Activated naive CD4-positive, alpha-beta T cell treated with Interleukin-2 at 50 U/mL for 16 hours (primary cell): Measurements from ENCODE around the gene CCDC73.
A peak's percentile ranks its signal among the peaks of the same experiment; 100 is the strongest.

Experiments used
- DNase-seq: peaks from one replicate; pipeline ENCODE4 v3.0.0-alpha.2; 2020

Gene CCDC73

DNA sequence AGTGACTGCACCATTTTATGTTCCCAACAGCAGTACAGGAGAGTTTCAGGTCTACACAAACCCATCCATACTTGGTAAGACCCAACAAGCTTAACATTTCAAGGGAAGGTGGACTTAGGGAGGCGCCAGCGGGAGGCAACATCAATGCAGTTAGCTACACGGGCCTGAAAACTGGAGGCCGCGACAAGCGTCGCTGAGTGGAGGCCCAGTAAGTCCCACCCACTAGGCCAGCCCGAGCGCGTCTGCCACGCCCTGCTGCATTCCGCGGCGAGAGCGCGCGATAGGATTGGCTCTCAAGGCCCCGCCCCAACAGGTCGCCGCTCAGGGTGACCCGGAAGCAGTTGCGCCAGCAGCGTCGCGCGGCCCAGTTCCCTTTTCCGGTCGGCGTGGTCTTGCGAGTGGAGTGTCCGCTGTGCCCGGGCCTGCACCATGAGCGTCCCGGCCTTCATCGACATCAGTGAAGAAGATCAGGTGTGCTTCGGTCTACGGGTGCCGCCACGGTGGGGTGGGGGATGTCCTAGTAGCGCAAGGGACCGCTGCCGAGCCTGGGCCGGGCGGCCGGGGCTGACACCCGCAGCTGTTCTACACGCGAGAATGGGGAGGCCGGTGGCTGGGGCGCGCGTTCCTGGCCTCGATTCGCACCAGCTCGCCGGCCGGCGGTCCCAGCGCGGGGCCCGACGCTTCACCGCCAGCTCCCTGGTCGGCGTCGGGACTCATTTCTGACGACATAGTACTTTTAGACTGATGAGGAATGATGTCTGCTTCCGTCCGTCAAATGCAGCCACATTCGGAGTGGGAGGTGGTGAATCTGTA lies 210.8 kb downstream of the CCDC73 start, which contains the start of gene EIF3M:
TSS of gene EIF3M (plus strand) at position 373 of the 813 bp plus-strand sequence. CDS start at position 430, 57 bp downstream.
- peak; percentile 97 for DNase-seq

DNA sequence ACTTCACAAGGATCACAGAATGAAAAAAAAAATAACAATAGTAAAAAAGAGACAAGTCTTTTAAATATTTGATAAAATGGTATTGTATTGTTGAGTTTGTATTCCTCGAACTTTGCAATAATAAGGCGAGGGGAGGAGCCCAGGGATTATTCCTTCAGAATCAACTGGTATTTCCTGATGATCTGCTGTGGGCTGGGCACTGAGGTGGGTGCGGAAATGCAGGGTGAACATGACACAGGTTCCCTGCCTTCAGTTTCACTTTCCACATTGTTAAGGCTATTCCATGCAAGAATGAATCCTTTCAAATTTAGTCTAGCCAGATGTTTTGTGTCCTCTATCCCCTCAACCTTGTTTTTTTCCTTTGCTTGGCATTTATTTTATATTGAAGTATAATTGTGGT lies 212.9 kb downstream of the CCDC73 start:
- DNase-seq = no peak

DNA sequence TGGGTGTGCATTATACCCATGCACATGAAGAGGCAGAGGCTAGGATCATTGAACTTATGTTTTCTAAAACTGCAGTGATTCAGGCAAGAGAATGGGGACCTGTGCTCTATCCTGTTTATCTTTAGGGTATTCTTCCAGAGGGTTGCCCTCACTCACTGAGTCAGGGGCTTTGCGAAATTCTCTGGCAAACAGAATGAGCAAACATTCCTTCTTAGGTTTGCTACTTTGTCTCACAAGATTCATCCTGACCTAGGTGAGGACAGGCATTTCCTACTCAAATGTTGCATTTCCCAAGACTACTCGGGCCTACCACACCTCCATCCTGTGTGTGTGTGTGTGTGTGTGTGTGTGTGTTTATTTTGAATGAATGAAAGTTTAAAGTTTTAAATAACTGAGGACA lies 213.5 kb downstream of the CCDC73 start:
- DNase-seq = no peak

DNA sequence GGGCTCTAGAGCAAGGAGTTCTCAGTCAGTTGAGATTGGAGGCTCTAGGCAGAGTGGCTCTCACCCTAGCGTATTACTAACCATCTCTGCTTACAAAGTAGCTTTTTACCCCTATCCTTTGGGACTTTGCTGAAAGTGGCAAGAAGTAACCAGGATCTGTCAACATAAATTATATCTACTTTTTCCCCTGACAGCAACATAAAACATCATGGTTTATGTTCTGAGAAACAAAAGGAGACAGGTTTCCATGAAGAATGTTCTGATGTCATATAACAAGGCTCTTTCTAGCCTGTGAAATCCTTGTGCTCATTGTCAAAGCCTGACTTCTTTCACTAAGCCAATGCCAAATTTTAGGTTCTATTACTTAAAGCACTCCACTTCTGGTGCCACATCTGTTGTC lies 218.0 kb downstream of the CCDC73 start:
- no peak for DNase-seq

DNA sequence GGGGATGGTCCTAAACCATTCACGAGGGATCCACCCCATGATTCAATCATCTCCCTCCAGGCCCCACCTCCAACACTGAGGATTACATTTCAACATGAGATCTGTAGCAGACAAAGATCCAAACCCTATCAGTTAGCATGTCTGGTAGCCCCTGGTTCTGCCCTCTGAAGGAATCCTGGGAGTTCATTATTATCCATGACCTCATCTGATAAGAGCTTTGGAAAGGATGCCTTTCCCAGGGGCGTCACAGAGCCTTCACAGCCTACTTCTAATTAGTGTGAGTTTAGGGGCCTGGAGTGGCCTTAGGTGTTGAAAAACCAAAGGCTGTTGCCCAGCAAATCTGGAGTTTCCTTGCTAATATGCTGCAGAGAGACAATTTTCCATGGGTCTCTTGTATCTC lies 219.4 kb downstream of the CCDC73 start:
- no peak for DNase-seq

DNA sequence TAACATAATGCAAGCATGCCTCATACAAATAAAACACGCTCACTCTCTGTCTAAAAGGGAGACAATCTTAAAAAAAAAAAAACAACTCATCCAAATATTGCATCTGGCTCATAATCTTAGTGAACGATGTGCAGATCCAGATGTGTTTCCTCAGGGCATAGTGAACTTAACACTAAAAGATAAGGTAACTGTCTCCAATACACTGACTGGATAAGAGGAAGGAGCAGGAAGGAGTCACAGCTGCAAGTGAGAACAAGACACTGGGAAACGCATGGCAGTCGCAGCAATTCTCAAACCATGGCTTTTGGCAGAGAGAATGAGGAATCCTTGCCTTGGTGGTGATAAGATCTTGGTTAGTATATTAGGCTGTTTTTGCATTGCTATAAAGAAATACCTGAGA lies 220.0 kb downstream of the CCDC73 start:
- no peak for DNase-seq

DNA sequence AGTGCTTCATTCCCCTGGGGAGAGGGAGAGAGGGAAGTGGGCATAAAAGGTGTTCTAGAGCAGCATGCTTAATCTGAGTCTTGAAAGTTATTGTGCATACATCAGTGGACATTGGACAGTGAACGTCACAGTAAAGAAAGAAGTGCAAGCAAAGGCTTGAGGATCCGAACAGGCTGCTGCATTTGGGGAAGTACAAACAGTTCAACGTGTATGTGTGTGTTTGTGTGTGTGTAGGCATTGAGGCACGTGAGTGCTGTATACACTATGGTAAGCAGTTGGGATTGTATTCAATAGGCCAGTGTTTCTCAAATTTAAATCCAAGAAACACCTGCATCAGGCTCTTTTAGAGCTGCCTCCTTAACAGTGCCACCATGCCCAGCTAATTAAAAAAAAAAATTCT lies 221.2 kb downstream of the CCDC73 start:
- DNase-seq = no peak

DNA sequence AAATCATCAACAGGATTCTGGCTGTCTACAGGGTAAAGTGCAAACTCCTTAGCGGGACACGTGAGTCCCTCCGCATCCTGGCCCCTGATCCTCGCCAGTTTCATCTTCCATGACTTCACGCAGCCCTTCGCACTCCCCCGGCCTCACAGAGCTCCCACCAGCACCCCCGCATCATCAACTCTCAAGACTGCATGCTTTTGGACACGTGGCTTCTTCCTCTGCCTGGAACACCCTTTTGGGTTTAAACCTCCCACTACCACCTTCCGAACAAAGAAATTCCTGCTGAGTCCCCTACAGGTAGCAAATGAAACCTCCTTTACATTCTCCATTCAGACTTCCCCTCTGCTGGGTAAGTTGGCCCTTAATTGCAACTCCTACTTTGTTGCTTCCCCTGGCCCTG lies 223.4 kb downstream of the CCDC73 start:
- no peak for DNase-seq

DNA sequence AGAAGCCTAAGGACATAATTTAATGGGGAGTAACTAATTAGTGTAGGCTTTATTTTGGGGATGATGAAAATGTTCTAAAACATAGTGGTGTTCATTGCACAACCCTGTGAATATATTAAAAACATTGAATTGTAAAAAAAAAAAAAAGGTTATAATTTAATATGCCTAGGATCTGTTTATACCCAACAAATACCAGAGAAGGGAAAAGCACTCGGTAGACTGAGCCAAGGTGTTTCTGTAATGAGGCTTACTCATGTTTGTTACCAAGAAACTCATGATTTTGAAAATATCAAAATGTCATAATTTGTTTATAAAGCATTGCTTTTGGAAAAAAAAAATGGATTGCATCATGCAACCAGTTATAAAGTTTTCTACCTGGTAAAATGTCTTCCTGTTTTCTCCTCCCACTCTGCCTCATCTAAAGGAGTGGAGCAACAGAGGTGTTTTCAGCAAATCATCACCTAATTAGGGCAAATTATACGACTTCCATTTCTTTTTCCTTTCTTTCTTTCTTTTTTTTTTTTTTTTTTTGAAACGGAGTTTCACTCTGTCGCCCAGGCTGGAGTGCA lies 225.1 kb downstream of the CCDC73 start:
- no peak for DNase-seq

DNA sequence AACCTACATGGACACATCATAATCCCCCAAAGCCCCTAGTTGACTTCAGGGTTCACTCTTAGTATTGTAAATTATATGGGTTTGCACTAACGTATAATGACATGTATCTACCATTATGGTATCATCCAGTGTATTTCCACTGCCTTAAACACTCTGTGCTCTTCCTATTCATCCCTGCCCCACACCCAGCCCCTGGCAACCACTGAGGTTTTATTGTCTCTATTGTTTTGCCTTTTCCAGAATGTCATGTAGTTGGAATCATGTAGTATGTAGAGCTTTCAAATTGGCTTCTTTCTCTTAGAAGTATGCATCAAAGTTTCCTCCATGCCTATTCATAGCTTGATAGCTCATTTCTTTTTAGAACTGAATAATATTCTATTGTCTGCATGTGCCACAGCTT lies 227.3 kb downstream of the CCDC73 start:
- DNase-seq = no peak

DNA sequence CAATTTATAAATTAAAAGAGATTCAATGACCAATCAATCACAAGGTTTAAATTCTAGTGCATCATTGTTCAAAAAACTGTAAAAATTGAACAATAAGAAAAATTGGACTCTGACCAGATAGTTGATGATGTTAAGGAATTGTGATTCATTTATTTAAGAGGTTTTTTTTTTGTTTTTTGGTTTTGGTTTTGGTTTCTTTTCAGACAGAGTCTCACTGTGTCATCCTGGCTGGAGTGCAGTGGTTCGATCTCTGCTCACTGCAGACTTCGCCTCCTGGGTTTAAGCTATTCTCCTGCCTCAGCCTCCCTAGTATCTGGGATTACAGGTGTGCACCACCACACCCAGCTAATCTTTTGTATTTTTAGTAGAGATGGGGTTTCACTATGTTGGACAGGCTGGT lies 227.9 kb downstream of the CCDC73 start:
- no peak for DNase-seq

DNA sequence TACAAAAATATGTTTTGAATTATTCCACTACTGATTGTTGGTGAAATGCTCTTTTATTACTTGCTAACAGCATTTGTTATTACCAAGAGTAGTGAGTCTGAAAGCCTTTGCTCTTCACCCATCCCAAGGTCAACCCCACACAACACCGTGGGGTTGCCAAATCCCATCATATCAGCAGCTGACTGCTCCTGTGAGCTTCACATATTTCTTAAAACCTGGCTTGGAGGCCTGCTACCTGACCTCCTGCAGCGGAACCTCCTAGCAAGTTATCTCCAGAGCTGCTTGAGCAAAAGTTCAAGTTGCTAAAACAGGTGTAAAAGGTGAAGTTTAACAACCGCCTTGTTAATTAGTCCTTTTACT lies 230.9 kb downstream of the CCDC73 start:
- DNase-seq = no peak

DNA sequence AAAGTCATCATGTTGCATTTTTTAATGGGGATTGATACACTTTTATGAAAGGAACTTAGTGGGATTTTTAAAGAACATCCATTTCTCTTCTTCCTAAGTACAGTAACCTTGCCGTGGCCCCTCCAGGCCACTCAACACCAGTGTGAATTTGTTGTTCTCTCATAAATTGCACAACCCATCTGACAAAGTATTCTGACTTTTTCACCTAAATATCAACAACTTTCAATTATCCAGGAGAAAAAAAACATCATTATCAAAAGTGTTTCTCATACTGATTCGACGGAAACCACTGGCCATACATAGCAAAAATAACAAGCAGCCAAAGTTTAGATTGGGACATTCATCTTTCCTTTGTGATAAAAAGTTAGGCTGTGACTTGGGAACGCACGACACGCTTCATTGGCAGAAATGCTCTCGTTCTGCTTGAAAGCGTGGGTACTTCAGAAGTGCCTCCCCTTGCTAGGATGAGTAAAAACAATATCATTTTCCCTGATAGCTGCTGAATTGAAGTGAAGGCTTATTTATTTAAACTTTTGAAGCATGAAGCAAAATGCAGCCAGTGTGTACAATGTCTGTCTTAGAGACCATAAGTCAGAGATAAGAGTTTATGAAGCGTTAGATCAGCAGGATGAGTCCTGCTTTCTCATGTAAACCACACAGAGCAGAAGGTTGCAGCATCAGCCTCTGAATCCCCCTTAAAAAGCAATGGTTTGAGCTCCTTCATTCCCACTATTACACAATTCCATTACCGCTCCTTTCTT lies 231.4 kb downstream of the CCDC73 start:
- DNase-seq = no peak

DNA sequence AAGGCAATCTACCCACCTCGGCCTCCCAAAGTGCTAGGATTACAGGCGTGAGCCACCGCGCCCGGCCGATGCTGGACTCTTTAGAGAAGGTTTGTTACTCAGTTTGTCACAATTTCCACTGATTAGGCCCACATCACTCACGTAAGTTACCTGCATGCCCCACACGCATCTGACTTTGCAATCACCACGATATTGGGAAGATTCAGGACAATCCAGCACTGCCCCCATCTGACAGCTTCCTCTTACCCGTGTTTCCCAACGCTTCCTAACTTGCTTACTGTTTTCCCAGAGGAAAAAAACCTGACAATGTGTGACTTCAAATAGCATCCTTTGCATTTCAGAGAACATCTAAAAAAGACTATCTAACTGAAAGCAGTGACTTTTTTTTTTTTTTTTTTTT lies 232.6 kb downstream of the CCDC73 start:
- DNase-seq = no peak

DNA sequence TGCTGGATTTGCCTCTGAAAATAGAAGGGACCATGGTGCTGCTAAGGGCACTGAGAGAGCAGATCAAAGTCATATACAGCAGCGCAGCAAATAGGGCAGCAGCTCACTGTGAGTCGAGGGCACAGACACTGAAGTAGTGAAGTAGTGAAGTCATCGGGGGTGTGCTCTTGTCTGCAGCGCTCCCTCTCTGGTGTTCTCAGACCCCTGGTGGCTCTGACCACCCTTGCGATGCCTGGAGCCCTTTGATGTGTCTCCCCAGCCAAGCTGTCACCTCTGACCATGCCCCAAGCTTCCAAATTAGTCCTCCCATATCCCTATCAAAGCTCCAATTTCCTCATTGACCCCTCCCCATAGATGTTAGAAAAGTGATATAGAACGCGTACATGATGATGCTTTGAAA lies 238.6 kb downstream of the CCDC73 start:
- DNase-seq = no peak

DNA sequence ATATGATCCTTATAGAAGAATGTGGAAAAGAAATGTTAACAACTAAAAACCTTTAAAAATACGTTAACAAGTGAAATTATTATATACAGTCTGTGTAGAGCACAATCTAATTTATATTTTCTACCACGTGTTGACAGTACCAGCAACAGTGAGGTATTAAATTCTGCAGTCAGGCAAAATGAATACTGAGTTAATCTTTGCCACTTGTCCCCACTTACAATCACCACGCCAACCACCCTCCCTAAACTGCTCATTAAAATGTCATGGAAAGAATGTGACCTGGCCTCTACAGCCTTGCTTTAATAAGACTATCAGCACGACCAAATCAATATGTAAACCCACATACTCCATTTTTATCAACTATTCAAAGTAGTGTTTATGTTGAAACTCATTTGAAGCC lies 239.4 kb downstream of the CCDC73 start:
- DNase-seq = no peak
